SK-N-MC (cell line): Measurements from ENCODE around the gene RAET1E.

Experiments used
- EZH2 ChIP-seq: fragments of 200-600 bp; sonication (generic); IDR thresholded peaks from one replicate; pipeline ENCODE4 v1.6.1; 2017; ENCODE audit warnings: antibody characterized with exemption
- FOXP2 ChIP-seq: optimal IDR thresholded peaks from 2 replicates; pipeline ENCODE3; 2011; ENCODE audit warnings: mild to moderate bottlenecking, moderate library complexity; ENCODE audit not compliant: insufficient read depth; ENCODE audit errors: extremely low read length, control extremely low read depth
- POLR2AphosphoS5 ChIP-seq: IDR thresholded peaks from 2 replicates; pipeline ENCODE4 v1.6.1; 2012; ENCODE audit warnings: mild to moderate bottlenecking, low read depth, low read length, borderline replicate concordance

DNA sequence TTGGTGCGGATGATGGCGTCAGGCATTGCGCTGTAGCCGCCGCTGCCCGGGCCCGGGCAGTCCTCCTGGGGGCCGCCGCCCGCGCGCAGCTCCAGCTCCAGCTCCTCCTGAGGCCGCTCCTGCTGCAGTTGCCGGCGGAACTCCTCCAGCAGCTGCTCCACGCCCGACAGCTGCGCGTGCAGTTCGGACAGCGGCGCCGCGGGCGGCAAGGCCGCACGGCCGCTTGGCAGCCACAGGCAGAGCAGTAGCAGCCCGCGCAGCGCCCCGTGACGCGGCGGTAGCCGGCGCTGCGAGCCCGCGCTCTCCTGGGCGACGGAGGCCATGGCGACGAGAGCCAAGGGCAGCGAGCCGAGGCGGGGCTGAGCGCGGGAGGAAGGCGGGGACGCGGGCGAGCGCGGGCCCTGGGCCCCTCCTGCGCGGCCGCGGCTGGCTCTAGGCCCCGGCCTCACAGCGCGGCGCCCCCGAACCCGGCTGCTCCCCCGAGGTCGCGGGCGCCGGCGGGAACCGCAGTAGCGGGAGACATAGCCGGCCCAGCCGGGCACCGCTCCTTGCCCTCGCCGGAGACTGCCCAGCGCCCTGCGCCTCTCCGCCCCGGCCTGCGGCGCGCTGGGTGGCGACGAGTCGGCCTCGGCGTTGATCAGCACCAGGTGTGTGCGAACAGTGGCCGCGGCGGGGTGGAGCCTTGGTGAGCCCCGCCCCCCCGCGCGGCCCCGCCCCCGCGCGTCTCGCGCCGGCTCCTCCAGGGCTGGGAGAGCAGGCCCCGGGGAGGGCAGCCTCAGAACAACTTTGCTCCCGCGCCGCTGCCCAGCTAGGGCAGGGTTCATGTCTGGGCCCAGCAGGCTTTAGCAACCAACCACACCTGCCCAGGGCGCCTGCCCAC is 34.0 kb downstream of the RAET1E start, which contains the start of gene LRP11:
- peak; percentile 68; the same call in 1 of the 2 replicates for TF ChIP-seq POLR2AphosphoS5
- no peak for TF ChIP-seq EZH2
- TF ChIP-seq FOXP2, result peak; percentile 43
